Measurements from ENCODE around the gene TUBGCP2.

TUBGCP2 gene

DNA sequence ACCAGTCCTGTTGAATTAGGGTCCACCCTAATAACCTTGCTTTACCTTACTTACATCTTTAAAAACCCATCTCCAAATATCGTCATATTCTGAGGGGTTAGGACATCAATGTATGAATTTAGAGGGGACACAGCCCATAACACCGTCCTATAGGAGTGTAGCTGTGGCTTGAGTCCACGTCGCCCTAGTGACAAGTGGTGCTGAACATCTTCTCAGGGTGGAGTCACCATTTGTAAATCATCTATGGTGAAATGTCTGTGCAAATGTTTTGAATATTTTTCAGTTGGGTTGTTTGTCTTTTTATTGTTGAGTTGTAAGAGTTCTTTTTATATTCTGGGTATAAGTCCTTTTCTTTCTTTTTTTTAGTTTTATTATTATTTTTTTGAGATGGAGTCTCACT is 33.3 kb upstream of the TUBGCP2 start:
- DNase-seq (ENCODE audit: low spot score): no peak

DNA sequence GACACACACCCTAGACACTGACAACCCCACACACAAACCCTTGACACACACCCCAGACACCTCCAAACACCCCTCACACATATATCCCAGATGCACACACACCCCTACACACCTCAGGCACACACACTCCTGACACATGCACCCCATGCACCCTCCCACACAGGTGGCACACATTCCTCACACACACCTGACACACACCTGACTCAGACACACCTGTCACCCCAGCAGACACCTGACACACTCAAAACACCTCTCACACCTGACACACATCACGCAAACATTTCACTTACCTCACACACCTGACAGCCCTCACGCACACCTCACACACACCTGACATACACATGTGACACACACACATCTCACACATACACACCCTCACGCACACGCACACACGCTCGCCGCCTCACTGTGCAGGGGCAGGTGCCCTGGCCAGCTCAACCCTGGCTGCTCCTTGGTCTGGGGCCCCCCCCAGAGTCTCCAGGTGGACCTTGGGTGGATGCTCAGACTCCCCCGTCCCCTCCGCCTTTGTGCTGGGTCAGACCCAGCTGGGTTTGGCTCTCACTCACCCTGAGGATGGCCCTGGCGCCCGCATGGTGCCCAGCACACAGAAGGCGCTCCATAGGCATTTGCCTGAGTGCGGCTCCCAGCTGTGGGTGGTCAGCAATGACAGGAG is 31.2 kb upstream of the TUBGCP2 start:
- no peak for DNase-seq (ENCODE audit: low spot score)

DNA sequence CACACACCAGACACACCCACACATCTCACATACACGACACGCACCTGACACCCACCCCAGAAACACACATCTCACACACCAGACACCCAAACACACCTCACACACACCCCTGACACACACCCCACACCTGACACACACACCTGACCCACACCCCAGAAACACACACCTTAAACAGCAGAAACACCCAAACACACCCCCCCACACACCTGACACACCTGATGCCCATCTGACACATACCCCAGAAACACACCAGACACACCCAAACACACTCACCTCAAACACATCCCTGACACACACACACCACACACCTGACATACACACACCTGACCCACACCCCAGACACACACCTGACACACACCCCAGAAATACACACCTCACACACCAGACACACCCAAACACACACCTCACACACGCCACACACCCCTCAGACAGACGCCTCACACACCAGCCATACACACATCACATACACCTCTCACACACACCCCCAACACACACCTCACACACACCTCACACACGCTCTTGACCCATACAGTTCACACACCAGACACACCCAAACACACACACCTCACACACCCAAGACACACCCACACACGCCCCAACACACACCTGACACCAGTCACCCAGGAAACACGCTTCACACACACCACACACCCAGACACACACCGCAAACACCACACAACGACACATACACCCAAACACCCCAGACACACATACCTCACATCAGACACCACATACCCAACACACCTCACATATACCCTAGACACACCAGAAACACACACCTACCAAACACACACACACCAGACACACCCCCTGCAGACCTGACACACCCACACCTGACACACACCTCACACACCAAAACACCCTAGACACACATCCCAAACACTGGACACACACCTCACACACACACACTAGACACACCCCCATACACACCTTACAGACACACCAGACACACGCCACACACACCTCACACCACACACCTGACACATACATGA is 29.7 kb upstream of the TUBGCP2 start:
- no peak for DNase-seq (ENCODE audit: low spot score)

- DNase-seq (ENCODE audit: low spot score): no peak
Measured at GRCh38 chr10:133337370-133337725, 28.7 kb upstream of the TUBGCP2 start.

DNA sequence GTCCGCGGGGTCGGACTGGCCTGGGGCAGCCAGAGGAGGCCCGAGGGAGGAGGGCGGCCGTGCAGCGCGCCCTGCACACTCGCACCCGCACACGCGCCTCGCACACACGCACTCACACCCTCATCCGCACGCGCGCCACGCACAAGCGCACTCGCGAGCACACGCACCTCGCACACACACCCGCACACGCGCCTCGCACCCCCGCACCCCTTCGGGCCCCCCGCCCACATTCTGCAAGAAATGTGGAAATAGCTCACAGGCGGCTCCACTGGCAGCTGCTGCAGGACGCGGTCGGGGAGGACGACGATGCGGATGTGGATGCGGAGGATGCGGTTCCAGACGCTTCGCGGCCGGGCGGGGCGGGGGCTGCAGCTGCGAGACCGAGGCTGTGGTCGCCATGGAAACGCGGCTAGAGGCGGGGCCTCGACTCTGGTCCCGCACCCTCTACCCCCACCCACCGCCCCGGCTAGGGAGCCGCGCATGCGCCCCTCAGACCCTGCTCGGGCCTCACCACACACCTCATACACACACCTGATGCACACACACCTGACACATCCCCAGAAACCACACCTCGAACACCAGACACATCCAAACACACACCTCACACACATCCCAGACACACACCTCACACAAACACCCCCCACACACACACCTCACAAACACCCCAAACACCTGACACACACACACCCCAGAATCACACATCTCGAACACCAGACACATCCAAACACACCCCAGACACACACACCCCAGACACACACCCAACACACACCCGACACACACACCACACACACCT is 28.1 kb upstream of the TUBGCP2 start, which contains the start of gene CALY:
Gene CALY (minus strand): TSS at position 320 of the 793 bp plus-strand sequence. CDS start 7,907 bp downstream, outside the sequence.
- DNase-seq (ENCODE audit: low spot score): peak; percentile 85

- DNase-seq (ENCODE audit: low spot score): no peak
Measured at GRCh38 chr10:133336118-133336576, 27.5 kb upstream of the TUBGCP2 start.

- DNase-seq (ENCODE audit: low spot score): peak; percentile 75
Measured at GRCh38 chr10:133335246-133336117, 26.8 kb upstream of the TUBGCP2 start.

DNA sequence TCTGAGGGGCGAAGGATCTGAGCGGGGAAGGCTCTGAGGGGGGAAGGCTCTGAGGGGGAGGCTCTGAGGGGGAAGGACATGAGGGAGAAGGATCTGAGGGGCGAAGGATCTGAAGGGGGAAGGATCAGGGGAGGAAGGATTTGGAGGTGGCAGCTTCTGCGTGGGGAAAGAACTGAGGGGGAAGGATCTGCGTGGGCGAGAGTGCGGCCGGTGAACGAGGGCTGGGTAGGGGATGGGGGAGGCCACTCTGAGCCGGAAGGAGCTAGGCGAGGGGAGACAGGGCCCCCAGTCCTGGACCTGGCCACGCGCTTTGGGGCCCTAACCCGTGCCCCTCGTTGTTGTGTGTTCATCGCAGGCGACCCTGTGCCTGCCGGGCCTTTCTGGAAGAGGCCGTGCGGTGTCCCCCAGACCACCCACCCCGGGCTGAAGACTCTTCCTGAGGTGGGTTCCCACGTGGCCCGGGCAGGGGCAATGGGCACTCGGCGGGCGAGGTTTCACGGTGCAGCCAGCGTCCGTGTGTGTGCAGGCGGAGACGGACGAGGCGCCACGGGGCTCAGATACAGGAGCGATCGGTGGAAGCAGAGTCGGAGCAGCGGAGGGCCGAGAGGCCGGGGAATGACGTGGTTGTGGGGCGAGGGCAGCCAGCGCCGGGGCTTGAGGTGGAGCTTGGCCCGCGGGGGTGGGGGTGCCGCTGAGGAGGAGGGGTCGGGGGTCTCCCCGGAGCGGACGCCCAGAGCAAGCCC is 26.0 kb upstream of the TUBGCP2 start:
- DNase-seq (ENCODE audit: low spot score): no peak

DNA sequence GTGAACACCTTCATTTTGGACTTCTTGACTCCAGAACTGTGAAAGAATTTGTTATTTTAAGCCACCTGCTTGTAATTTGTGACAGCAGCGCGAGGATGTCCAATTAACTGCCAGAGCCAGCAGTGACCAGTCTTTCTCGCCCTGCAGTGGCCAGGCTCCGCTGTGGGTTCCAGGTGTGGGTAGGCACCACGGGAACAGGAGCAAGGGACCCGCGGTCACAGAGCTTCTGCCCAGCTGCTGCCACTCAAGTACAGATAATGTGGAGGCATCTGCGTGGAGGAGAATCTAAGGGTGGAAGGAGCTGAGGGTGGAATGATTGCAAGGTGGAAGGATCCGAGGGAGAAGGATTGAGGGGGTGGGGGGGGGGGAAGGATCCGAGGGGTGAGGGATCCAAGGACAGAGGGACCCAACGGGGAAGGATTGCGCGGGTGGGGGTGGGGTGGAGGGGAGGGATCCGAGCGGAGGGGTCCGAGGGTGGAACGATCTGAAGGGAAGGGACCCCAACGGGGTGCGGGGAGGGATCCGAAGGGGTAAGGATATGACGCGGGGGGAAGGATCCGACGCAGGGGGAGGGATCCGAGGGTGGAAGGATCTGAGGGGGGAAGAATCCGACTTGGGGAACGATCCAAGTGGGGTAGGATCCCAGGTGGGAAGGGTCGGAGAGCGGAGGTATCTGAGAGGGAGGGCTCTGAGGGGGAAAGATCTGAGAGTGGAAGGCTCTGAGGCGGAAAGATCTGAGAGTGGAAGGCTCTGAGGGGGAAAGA is 24.4 kb upstream of the TUBGCP2 start:
- DNase-seq (ENCODE audit: low spot score): no peak

DNA sequence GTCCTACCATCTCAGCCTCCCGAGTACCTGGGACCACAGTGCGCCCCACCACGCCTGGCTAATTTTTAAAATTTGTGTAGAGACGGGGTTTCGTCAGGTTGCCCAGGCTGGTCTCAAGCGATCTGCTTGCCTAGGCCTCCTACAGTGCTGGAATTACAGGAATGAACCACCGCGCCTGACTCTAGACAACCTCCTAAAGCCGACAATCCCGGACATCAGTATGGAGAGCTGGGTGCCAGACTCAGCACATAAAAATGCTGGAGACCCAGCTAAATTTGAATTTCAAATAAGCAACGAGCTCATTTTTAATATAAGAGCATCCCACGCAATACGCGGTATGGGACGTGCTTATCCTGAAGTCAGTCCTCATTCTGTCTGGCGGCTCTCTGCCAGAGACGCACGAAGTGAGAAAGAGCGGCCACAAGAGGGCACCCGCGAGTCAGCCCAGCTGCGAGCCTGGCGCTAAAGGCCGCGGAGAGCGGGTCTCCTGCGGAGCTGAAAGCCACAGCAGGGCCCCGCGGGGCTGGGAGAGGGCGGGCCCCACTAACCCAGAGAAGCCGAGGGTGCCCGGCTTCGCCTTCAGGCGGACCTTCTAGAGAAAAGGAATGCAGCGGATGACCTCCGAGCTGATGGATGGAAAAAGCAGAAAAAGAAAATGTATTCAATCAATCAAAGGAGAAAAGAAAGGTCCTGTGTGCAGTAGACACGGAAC is 21.0 kb upstream of the TUBGCP2 start:
- peak; percentile 88 for DNase-seq (ENCODE audit: low spot score)

DNA sequence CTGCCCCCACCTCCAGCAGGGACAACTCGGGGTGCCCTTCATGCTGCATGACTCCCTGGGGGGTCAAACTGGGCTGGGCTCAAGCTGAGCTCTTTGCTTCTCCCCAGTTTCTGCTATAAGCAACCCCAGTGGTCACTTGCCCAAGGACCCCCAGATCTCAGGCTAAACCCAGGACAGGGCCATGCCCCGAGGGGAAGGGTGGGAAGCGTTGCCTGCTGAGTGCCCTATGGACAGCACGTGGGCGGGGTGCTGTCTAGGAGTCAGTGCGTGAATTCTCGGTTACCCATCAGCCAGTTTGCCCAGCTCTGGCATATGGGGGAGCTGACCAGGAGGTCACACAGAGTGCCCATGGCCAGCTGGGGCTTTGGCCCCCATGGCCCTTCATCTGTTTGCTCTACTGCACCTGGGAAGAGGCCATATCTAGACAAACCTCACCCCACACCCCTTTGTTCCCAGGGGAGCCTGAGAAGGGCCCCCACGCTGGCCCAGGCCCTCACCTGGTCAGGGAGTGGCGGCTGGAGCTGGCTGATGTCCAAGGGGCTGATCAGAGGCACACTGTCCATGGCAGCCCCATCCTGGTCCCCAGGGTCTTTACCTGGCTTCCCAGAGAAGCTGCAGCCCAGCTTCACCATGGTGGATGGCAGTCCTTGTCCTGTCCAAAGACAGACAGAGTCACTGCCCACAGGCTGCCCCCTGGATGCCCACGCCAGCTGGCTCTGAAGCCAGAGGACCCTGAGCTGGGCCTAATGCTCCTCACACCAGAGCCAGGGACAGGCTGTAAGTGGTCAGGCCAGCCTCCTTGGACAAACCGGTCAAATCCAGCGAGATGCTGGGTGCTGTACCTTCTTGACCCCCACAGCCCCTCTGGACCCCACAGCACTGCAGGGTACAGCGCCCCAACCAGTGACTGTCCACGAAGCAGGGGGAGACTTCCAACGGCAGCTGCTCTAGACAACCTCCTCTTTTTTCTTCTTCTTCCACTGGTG is 20.0 kb upstream of the TUBGCP2 start:
- DNase-seq (ENCODE audit: low spot score): no peak

DNA sequence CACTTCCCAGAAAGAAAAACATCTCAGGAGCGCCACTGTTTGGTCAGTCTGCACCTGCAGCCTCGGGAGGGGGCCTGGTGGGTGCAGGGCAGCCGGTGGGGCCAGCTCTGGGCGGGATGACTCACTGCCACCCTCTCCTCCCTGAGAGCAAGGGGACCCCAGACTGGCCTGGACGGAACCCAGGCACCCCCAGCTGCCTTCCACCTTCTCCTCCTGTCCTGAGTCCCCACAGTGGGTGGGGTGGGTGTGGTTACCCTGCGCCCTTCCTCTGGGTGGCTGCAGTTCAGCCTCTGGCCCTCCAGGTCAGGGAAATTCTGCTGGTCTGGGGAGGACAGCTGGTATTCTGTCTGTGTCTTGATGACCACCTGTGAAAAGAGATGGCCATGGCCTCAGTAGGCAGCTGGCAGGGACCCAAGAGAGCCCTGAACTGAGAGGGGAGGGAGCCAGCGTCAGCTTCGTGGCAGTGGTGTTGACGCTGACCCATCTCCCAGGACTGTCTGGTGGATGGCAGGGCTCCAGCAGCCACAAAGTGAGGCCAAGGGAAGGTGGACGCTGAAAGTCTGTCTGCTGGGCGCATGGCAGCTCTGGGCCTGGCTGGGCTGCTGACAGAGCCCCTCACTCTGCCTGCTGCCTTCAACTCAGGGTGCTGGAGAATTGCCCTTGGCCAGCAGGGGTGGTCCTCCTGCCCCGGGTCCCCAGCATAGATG is 19.1 kb upstream of the TUBGCP2 start:
- no peak for DNase-seq (ENCODE audit: low spot score)

- no peak for DNase-seq (ENCODE audit: low spot score)
Measured at GRCh38 chr10:133326745-133327650, 18.3 kb upstream of the TUBGCP2 start.

DNA sequence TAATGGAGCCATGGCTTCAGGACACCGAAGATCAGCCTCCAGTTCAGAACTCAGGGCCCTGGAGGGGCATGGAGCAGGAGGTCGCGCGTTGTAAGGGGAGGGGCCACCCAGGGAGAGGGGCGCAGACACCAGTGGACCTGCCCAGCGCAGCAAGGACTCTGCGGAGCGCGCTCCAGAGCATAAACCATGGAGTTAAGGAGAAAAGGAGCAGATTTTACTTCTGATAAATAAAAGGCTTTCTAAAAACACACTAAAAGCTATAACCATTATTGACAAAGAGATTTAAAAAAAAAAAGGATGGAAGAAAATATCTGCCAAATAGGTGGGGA is 17.5 kb upstream of the TUBGCP2 start:
- DNase-seq (ENCODE audit: low spot score): no peak

DNA sequence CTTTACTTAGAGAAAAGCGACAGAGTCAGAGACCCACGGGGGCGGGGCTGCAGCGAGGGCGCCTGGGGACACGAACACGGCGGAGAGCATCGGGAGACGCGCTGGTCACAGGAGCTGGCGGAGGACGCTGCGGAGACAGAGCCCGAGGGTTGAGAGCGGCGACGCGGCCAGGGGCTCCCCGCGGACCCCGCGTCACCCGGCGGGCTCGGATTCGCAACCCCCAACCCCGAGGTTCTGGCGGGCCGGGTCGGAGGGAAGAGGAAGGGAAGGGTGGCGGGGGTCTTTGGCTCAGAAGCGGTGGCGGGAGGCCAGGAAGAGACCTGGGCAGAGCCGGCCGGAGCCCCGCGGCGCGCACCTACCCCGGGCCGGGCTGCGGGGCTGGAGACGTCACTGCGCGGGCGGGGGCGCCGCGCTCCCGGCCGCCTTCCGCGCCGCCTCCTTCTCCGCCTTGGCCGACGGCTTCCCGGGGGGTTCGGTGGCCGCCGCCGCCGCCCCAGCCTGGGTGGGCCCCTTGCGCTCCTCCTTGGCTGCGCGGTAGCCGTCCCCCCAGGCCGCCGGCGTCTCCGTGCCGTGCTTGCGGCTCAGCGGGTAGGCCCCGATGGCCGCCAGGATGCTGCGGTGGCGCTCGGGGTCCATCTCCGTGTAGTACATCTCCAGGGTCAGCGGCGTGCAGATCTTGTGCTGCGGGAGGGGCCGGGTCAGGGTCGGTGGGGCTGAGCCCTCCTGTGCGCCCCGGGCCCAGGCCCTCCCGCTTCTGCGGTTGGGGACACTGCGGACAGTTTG is 17.0 kb upstream of the TUBGCP2 start:
- DNase-seq (ENCODE audit: low spot score): no peak

All from CD4-positive, alpha-beta T cell treated with Interleukin-2 at 100 ng/mL for 4 hours (primary cell).